GM18526 (cell line): ENCODE results near the gene SLC38A5.

Experiments
- POLR2A ChIP-seq: IDR thresholded peaks from 3 replicates; pipeline ENCODE4 v1.6.1; 2011; ENCODE audit not compliant: insufficient read length; ENCODE audit errors: extremely low read depth

Gene SLC38A5

GRCh38 chrX:48498374-48498809 is 28.3 kb upstream of the SLC38A5 start:
- no peak for TF ChIP-seq POLR2A

DNA sequence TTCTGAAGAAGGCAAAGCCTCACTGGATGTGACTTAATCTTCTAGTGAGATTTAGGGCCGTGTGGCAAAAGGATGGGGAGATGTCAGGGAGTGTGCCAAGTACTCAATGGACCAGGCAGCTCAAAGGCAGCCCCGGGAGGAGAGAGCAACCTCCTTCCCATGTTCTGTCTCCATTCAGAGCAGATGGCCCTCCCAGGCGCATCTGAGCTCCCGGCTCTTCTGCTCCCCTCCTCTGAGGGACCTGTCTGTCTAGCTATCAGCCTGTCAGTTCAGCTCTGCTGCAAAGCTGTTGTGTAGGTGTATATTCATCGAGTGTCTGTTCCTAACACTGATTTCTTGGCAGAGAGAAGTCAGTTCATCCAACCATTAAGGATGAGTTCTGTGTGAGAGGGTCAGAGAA is 27.8 kb upstream of the SLC38A5 start:
- TF ChIP-seq POLR2A, result no peak

- no peak for TF ChIP-seq POLR2A
Measured at GRCh38 chrX:48496660-48497059, 26.6 kb upstream of the SLC38A5 start.

DNA sequence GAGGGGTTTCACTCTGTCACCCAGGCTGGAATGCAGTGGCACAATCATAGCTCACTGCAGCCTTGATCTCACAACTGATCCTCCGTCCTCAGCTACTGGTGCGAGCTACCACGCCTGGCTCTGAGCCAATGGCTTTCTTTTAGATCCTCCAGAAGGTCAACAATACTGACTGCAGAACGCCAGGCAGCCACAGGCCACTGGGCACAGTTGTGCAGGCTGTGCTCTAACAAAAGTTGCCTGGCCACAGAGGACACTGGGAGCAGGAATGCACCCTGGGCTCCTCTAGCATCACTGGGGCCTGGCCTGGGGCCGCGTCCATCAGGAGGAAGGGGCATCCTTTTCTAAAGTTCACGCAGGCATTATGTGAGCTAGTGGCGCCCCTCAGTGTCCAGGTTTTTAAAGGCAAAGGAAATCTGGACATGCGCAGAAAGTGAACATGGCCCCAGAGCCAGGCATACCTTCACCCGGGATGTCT is 23.9 kb upstream of the SLC38A5 start:
- TF ChIP-seq POLR2A, result no peak

DNA sequence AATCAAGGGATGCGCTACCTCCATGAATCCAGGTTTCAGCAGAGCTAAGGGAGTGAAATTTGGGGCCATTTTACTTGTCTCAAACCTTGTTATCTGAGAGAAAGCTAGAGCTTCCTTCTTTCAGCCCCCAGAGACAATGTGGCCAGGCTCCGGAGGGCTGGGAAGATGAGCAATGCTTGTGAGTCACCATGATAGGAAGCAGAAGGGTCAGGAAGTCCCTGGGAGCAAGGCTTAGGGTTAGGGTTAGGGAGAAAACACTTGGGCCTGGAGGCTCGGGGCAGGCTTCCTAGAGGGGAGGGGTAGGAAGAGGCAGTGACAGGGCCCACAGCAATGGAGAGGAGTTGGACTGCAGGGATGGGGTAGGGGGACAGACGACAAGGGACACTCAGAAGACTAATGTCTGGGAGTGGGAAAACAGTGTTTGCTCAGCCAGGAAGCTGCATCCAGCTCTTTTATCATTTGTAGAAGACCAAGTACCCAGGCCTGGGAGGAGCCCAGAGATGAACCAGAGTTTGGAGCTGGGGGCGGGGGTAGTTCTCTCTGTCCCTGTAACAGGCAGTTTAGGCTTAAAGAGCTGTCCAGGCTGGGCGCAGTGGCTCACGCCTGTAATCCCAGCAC is 22.3 kb upstream of the SLC38A5 start:
- TF ChIP-seq POLR2A, result no peak

DNA sequence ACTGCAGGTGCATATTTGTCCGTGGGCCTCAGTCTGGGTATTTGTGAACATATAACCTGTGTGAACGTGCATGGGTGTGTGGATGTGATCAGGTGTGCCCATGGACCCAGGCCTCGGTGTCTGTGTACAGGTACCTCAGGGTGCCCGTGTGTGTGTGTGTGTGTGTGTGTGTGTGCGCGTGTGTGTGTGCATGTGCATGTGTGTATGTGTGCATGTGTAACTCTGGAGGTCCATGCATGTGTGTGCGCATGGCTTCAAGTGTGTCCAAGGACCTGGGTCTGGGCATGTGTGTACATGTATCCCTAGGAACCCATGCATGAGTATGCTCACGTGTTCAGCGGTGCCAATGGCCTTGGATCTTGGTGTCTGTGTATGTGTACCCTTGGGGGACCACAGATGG is 21.7 kb upstream of the SLC38A5 start:
- no peak for TF ChIP-seq POLR2A

- TF ChIP-seq POLR2A, result no peak
Measured at GRCh38 chrX:48490661-48491060, 20.6 kb upstream of the SLC38A5 start.

GRCh38 chrX:48489892-48490291 is 19.8 kb upstream of the SLC38A5 start:
- no peak for TF ChIP-seq POLR2A

- TF ChIP-seq POLR2A, result no peak
Measured at GRCh38 chrX:48489296-48489695, 19.2 kb upstream of the SLC38A5 start.

- TF ChIP-seq POLR2A, result no peak
Measured at GRCh38 chrX:48488034-48488433, 18.0 kb upstream of the SLC38A5 start.

GRCh38 chrX:48487362-48487798 is 17.3 kb upstream of the SLC38A5 start:
- no peak for TF ChIP-seq POLR2A

- no peak for TF ChIP-seq POLR2A
Measured at GRCh38 chrX:48482526-48482925, 12.5 kb upstream of the SLC38A5 start.

- TF ChIP-seq POLR2A, result no peak
Measured at GRCh38 chrX:48480583-48480982, 10.5 kb upstream of the SLC38A5 start.

GRCh38 chrX:48480142-48480541 is 10.1 kb upstream of the SLC38A5 start:
- TF ChIP-seq POLR2A, result no peak

DNA sequence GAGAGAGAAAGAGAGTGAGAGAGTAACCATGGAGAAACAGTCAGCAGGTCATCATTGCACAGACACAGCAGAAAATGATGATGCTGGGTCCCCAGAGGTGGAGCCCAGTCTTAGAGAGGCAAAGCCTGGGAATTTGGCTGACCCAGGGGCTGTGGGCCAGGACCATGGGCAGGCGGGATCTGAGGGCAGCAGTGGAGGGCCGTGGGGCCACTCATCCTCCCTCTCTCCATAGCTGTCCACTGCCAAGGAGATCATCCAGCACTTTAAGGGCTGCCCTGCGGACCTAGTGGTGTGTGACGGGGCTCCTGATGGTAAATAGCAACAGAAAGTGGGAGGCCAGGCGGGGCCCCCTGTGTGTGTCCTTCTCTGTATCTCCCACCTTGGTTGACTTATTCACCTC is 8.7 kb upstream of the SLC38A5 start:
- TF ChIP-seq POLR2A, result no peak

- no peak for TF ChIP-seq POLR2A
Measured at GRCh38 chrX:48477960-48478755, 8.1 kb upstream of the SLC38A5 start.
